IMR-90 (cell line): ENCODE data around the gene OSBPL1A. TPM values are rescaled to one million over a fixed set of nuclear protein-coding genes. Genes with fewer than 3 reads are reported as not detected.

ENCODE experiments used
- ATAC-seq: fragments of 200-7000 bp; cut with Tn5 transposase; 2 replicates; pipeline ENCODE4 v1.9.1; 2020; ENCODE audit warnings: low read depth, mild to moderate bottlenecking, moderate library complexity
- BruUV-seq: library from RNA; stranded (reverse); fragments of 400-500 nt; replicated peaks from 2 replicates; lab custom pipeline; 2021; lab: Mats Ljungman, UMichigan
- CTCF ChIA-PET: fragments of 300-600 bp; formaldehyde crosslinking; extraction: SDS; loops from one replicate; lab custom pipeline; 2021; ENCODE audit warnings: antibody characterized with exemption; lab: Yijun Ruan, JAX
- POLR2A ChIA-PET: fragments of 300-600 bp; sonication (Branson Sonifier 250); formaldehyde crosslinking; loops from one replicate; lab custom pipeline; 2022; ENCODE audit warnings: antibody characterized with exemption; ENCODE audit not compliant: unreplicated experiment; lab: Charles Lee
- DNase-seq: peaks from one replicate; pipeline ENCODE4 v3.0.0; 2013
- H2AFZ ChIP-seq: replicated peaks from 2 replicates; pipeline ENCODE3; 2013; ENCODE audit warnings: low read length, mild to moderate bottlenecking; ENCODE audit not compliant: poor library complexity
- H2AK5ac ChIP-seq: 2 replicates; pipeline ENCODE4 v1.6.1; 2013; ENCODE audit warnings: low read depth, low read length, inconsistent platforms
- H2AK9ac ChIP-seq: replicated peaks from 2 replicates; pipeline ENCODE3; 2013; ENCODE audit warnings: mild to moderate bottlenecking, low read depth, low read length, moderate library complexity; ENCODE audit not compliant: poor library complexity
- H2BK120ac ChIP-seq: 2 replicates; pipeline ENCODE4 v1.6.1; 2013; ENCODE audit warnings: low read depth, low read length, inconsistent platforms
- H2BK15ac ChIP-seq: 3 replicates; pipeline ENCODE4 v1.6.1; 2013; ENCODE audit warnings: low read depth, low read length, inconsistent platforms
- H2BK20ac ChIP-seq: 2 replicates; pipeline ENCODE4 v1.6.1; 2013; ENCODE audit warnings: low read depth, mild to moderate bottlenecking, inconsistent platforms, low read length, moderate library complexity
- H2BK5ac ChIP-seq: 2 replicates; pipeline ENCODE4 v1.6.1; 2013; ENCODE audit warnings: mild to moderate bottlenecking, low read depth, low read length, inconsistent platforms; ENCODE audit not compliant: poor library complexity, severe bottlenecking
- H3K14ac ChIP-seq: replicated peaks from 2 replicates; pipeline ENCODE4 v1.6.1; 2013; ENCODE audit warnings: low read depth, low read length, inconsistent platforms
- H3K18ac ChIP-seq: 2 replicates; pipeline ENCODE4 v1.6.1; 2013; ENCODE audit warnings: low read depth, low read length, control low read depth
- H3K23ac ChIP-seq: 2 replicates; pipeline ENCODE4 v1.6.1; 2013; ENCODE audit warnings: low read depth, low read length, inconsistent platforms
- H3K27ac ChIP-seq: 2 replicates; pipeline ENCODE4 v1.5.1; 2013; ENCODE audit warnings: mild to moderate bottlenecking, control low read depth, low read length; ENCODE audit not compliant: insufficient read depth
- H3K27me3 ChIP-seq: 2 replicates; pipeline ENCODE4 v1.6.1; 2013; ENCODE audit warnings: low read length; ENCODE audit not compliant: control insufficient read depth, insufficient read depth
- H3K36me3 ChIP-seq: 2 replicates; pipeline ENCODE4 v1.6.1; 2013; ENCODE audit warnings: low read length, mixed read lengths; ENCODE audit not compliant: control insufficient read depth, insufficient read depth
- H3K4ac ChIP-seq: 2 replicates; pipeline ENCODE4 v1.6.1; 2013; ENCODE audit warnings: low read depth, low read length, inconsistent platforms
- H3K4me1 ChIP-seq: 2 replicates; pipeline ENCODE4 v1.6.1; 2013; ENCODE audit warnings: low read length, mixed read lengths; ENCODE audit not compliant: control insufficient read depth, insufficient read depth
- H3K4me2 ChIP-seq: 2 replicates; pipeline ENCODE4 v1.6.1; 2013; ENCODE audit warnings: low read depth, mild to moderate bottlenecking, control low read depth, low read length, moderate library complexity
- H3K4me3 ChIP-seq: 2 replicates; pipeline ENCODE4 v1.5.1; 2013; ENCODE audit warnings: low read depth, mild to moderate bottlenecking, control low read depth, low read length, moderate library complexity; ENCODE audit not compliant: insufficient read depth
- H3K56ac ChIP-seq: 2 replicates; pipeline ENCODE4 v1.6.1; 2013; ENCODE audit warnings: low read length, inconsistent platforms; ENCODE audit not compliant: insufficient read depth; ENCODE audit errors: extremely low read depth
- H3K79me1 ChIP-seq, 2 experiments: 2 replicates each; pipeline ENCODE4 v1.6.1; 2013; ENCODE audit warnings: low read length in 2 of 2, inconsistent platforms in 1 of 2, low read depth in 1 of 2
- H3K9ac ChIP-seq: 2 replicates; pipeline ENCODE4 v1.6.1; 2013; ENCODE audit warnings: low read depth, low read length, control low read depth
- H3K9me1 ChIP-seq: 2 replicates; pipeline ENCODE4 v1.6.1; 2013; ENCODE audit warnings: low read length, inconsistent platforms; ENCODE audit not compliant: insufficient read depth
- H3K9me3 ChIP-seq: 2 replicates; pipeline ENCODE4 v1.6.1; 2013; ENCODE audit warnings: low read length; ENCODE audit not compliant: control insufficient read depth, insufficient read depth
- H4K20me1 ChIP-seq: 2 replicates; pipeline ENCODE4 v1.6.1; 2013; ENCODE audit warnings: low read length, inconsistent platforms; ENCODE audit not compliant: insufficient read depth
- H4K5ac ChIP-seq: 2 replicates; pipeline ENCODE4 v1.6.1; 2013; ENCODE audit warnings: mild to moderate bottlenecking, low read depth, low read length, control low read depth
- H4K8ac ChIP-seq, 2 experiments: 2 replicates each; pipeline ENCODE4 v1.6.1; 2013; ENCODE audit warnings: low read depth in 2 of 2, low read length in 2 of 2, control low read depth in 1 of 2, inconsistent platforms in 1 of 2
- H4K91ac ChIP-seq: 2 replicates; pipeline ENCODE4 v1.6.1; 2013; ENCODE audit warnings: low read depth, low read length, inconsistent platforms; ENCODE audit not compliant: insufficient read depth
- BHLHE40 ChIP-seq: fragments of 150-350 bp; IDR thresholded peaks from 2 replicates; pipeline ENCODE4 v1.6.1; 2016; ENCODE audit warnings: mild to moderate bottlenecking, low read depth, low read length
- CTCF ChIP-seq: conservative IDR thresholded peaks from 2 replicates; pipeline ENCODE4 v1.5.1; 2012; ENCODE audit warnings: mild to moderate bottlenecking, low read depth, low read length, improper control_type of control experiment
- ELK1 ChIP-seq: fragments of 150-350 bp; IDR thresholded peaks from 2 replicates; pipeline ENCODE4 v1.6.1; 2016; ENCODE audit warnings: low read depth, mild to moderate bottlenecking, low read length, moderate library complexity, borderline replicate concordance
- FOS ChIP-seq: fragments of 150-350 bp; IDR thresholded peaks from 2 replicates; pipeline ENCODE4 v1.6.1; 2016; ENCODE audit warnings: low read depth, low read length
- MAFK ChIP-seq: IDR thresholded peaks from 2 replicates; pipeline ENCODE4 v1.6.1; 2012; ENCODE audit warnings: low read depth, low read length, improper control_type of control experiment
- MXI1 ChIP-seq: IDR thresholded peaks from 2 replicates; pipeline ENCODE4 v1.6.1; 2012; ENCODE audit warnings: low read depth, mild to moderate bottlenecking, low read length, moderate library complexity, borderline replicate concordance
- POLR2A ChIP-seq: IDR thresholded peaks from 2 replicates; pipeline ENCODE4 v1.6.1; 2012; ENCODE audit warnings: mild to moderate bottlenecking, low read depth, low read length
- RAD21 ChIP-seq: IDR thresholded peaks from 2 replicates; pipeline ENCODE4 v1.6.1; 2012; ENCODE audit warnings: low read length, improper control_type of control experiment
- RCOR1 ChIP-seq: IDR thresholded peaks from 2 replicates; pipeline ENCODE4 v1.6.1; 2012; ENCODE audit warnings: mild to moderate bottlenecking, low read length, improper control_type of control experiment; ENCODE audit not compliant: insufficient replicate concordance
- SMC3 ChIP-seq: fragments of 150-350 bp; IDR thresholded peaks from 2 replicates; pipeline ENCODE4 v1.6.1; 2016; ENCODE audit warnings: low read depth, mild to moderate bottlenecking, antibody characterized with exemption, low read length, moderate library complexity
- USF2 ChIP-seq: fragments of 150-350 bp; IDR thresholded peaks from 2 replicates; pipeline ENCODE4 v1.6.1; 2017; ENCODE audit warnings: mild to moderate bottlenecking, antibody characterized with exemption, low read length, low read depth
- WGBS, 2 experiments: methylation state at CpG; one replicate each; pipeline versions ENCODE4 v1.1.5 to v1.1.7; 2013; ENCODE audit warnings: missing lambda C conversion rate in 2 of 2; ENCODE audit not compliant: insufficient read length in 1 of 2; ENCODE audit errors: extremely low coverage in 2 of 2; 5-methylcytosine and 5-hydroxymethylcytosine counted together
- dilution Hi-C: fragments of 300-500 bp; cut with HindIII; formaldehyde crosslinking; loops from one replicate; pipeline ENCODE4 v1.14.3; 2018; ENCODE audit warnings: low sequenced_read_pairs; ENCODE audit not compliant: unreplicated experiment
- in situ Hi-C: fragments of 300-500 bp; cut with MboI; formaldehyde crosslinking; loops from 3 replicates; pipeline ENCODE4 v1.14.3; 2019; ENCODE audit warnings: low sequenced_read_pairs, inconsistent platforms, mixed read lengths
- intact Hi-C: fragments of 100-400 bp; cut with micrococcal nuclease; formaldehyde crosslinking; loops from 2 replicates; pipeline ENCODE4 v1.10.0; 2022
- polyA plus RNA-seq, 3 experiments: library from polyadenylated mRNA; depleted of rRNA; stranded (reverse); fragments of >200 nt; gene quantifications; 2 replicates each; pipeline ENCODE4 v1.2.3, GENCODE V29; 2012; ENCODE audit warnings: low replicate concordance in 1 of 3
- total RNA-seq: library from RNA; depleted of rRNA; stranded (reverse); fragments of >200 nt; gene quantifications from 2 replicates; pipeline ENCODE4 v1.2.3, GENCODE V29; 2012

The OSBPL1A gene
- total and polyA plus RNA-seq, 2 of the 4 experiments (the other 2 are of a cell fraction), result 29.4 to 70.4 TPM

GRCh38 chr18:24189664-24190346, 207.8 kb downstream of the OSBPL1A start:
- Histone ChIP-seq H3K4me1 (peaks cover 6% of the 10 kb centered on the region), H3K18ac (no peak overlapping the region), H3K9ac (no peak overlapping the region), H3K9me3 (no peaks in the 10 kb centered on the region), H2AFZ (no peak overlapping the region), H3K36me3 (no peaks in the 10 kb centered on the region), H3K27me3 (no peaks in the 10 kb centered on the region), H4K91ac (no peak overlapping the region), H4K20me1 (no peaks in the 10 kb centered on the region), H3K4me2 (no peak overlapping the region), H2BK120ac (no peak overlapping the region), H4K5ac (no peak overlapping the region), H2AK9ac (no peak overlapping the region), H2BK20ac (no peak overlapping the region), H2BK15ac (no peak overlapping the region), H2BK5ac (no peak overlapping the region), H3K23ac (no peak overlapping the region), H3K9me1 (peaks cover 3% of the 10 kb centered on the region), H3K56ac (no peak overlapping the region), H3K4me3 (no peak overlapping the region), H3K27ac (no peak overlapping the region), H3K14ac (no peak overlapping the region), H3K4ac (no peak overlapping the region; the same call in 1 of the 2 replicates), H2AK5ac (0 out of 2 replicates have a peak overlapping the region, but pooled peaks have one; percentile 13), H3K79me1 (0 out of 4 replicates have a peak, but pooled peaks cover 0 to 11% of the 10 kb centered on the region in 2 experiments), H4K8ac (no peak overlapping the region)
- in situ Hi-C loops (no loop called here), dilution Hi-C loops (no loop called here), intact Hi-C loops (no loop called here)
- TF ChIP-seq MAFK (no peak), POLR2A (no peak), SMC3 (no peak), BHLHE40 (no peak), USF2 (no peak), FOS (no peak), ELK1 (no peak), CTCF (no peak), MXI1 (no peak), RAD21 (no peak), RCOR1 (no peak)
- DNase-seq (no peak), ATAC-seq (no peak)
- BruUV-seq, result no TSS peak
- WGBS, 2 experiments, result 97% methylated on average over 5 of the region's 15 CpGs; no CpG with 5 or more reads in 1 of the 2 experiments
- ChIA-PET POLR2A (no interaction called here), CTCF (interaction anchor here (1.3 to 2.4 kb wide), 3 partner anchors 13 to 25 kb away, joined by 3 to 12 read pairs (median 4); no protein-coding TSS in a partner anchor)
